ENCODE results near the gene ZACN. TPM values are rescaled to one million over a fixed set of nuclear protein-coding genes. Genes with fewer than 3 reads are reported as not detected.

Gene ZACN
- not detected in 2 replicates for total RNA-seq

GRCh38 chr17:76078860-76079534 is at the start of gene ZACN:
Gene ZACN, plus strand, starts transcription at chr17:76079182. Its CDS starts 83 bp downstream, at chr17:76079265.
- no peak within 1 kb of the TSS for H3K4me3 ChIP-seq (ENCODE audit: low read depth, low read length)
- no peak for TF ChIP-seq CTCF (IDR thresholded peaks at IDR 0.05; ENCODE audit: insufficient read depth, low read depth, low read length)
- DNase-seq (ENCODE audit: low read depth) = no peak

GRCh38 chr17:76032073-76032779 is 46.8 kb upstream of the ZACN start:
- no peak overlapping the region for H3K4me3 ChIP-seq (ENCODE audit: low read depth, low read length)
- TF ChIP-seq CTCF (IDR thresholded peaks at IDR 0.05; ENCODE audit: insufficient read depth, low read depth, low read length) = no peak
- DNase-seq (ENCODE audit: low read depth) = no peak

GRCh38 chr17:76032780-76033108 is 46.2 kb upstream of the ZACN start:
- DNase-seq (ENCODE audit: low read depth) = no peak
- no peak for TF ChIP-seq CTCF (IDR thresholded peaks at IDR 0.05; ENCODE audit: insufficient read depth, low read depth, low read length)
- H3K4me3 ChIP-seq (ENCODE audit: low read depth, low read length) = no peak overlapping the region

GRCh38 chr17:76033139-76033538 is 45.8 kb upstream of the ZACN start:
- H3K4me3 ChIP-seq (ENCODE audit: low read depth, low read length) = no peak overlapping the region
- DNase-seq (ENCODE audit: low read depth) = no peak
- TF ChIP-seq CTCF (IDR thresholded peaks at IDR 0.05; ENCODE audit: insufficient read depth, low read depth, low read length) = no peak

GRCh38 chr17:76034428-76035350 is 44.3 kb upstream of the ZACN start:
- DNase-seq (ENCODE audit: low read depth) = no peak
- TF ChIP-seq CTCF (IDR thresholded peaks at IDR 0.05; ENCODE audit: insufficient read depth, low read depth, low read length) = no peak
- H3K4me3 ChIP-seq (ENCODE audit: low read depth, low read length) = no peak overlapping the region

GRCh38 chr17:76036497-76037261 is 42.3 kb upstream of the ZACN start:
- peak; percentile 50 for DNase-seq (ENCODE audit: low read depth)
- no peak overlapping the region for H3K4me3 ChIP-seq (ENCODE audit: low read depth, low read length)
- TF ChIP-seq CTCF (IDR thresholded peaks at IDR 0.05; ENCODE audit: insufficient read depth, low read depth, low read length) = no peak

Measured in fibroblast of villous mesenchyme (primary cell).